Breast epithelium (tissue), 4 donors: ENCODE data around the gene SELPLG. TPM values are rescaled to one million over a fixed set of nuclear protein-coding genes. Genes with fewer than 3 reads are reported as not detected.
A peak's percentile ranks its signal among the peaks of the same experiment; 100 is the strongest.

Source experiments
- DNase-seq, 2 donors: peaks; one replicate each; pipeline ENCODE4 v3.0.0-alpha.2; 2019; ENCODE audit warnings: low spot score in 2 of 2
- H3K27ac ChIP-seq, 2 donors: fragments of 200-600 bp; sonication (generic) in 1 of 2; one replicate each; pipeline ENCODE4 v1.5.1; 2016 to 2019; ENCODE audit warnings: mild to moderate bottlenecking in 1 of 2
- H3K27me3 ChIP-seq, 2 donors: fragments of 200-600 bp; sonication (generic) in 1 of 2; one replicate each; pipeline versions ENCODE4 v1.5.1 to v1.6.0; 2017 to 2019; ENCODE audit warnings: control low read depth in 1 of 2, mild to moderate bottlenecking in 1 of 2
- H3K36me3 ChIP-seq: fragments of 200-600 bp; one replicate; pipeline ENCODE4 v1.5.1; 2019
- H3K4me1 ChIP-seq, 2 donors: fragments of 200-600 bp; sonication (generic); one replicate each; pipeline ENCODE4 v1.5.1; 2016 to 2019; ENCODE audit warnings: control low read depth in 1 of 2
- H3K4me3 ChIP-seq, 3 donors: fragments of 200-600 bp; sonication (generic); 1 replicate in 2 of 3; 2 replicates in 1 of 3; pipeline ENCODE4 v1.5.1; 2016 to 2019; ENCODE audit warnings: mild to moderate bottlenecking in 3 of 3, moderate library complexity in 2 of 3
- H3K9me3 ChIP-seq, 2 donors: fragments of 200-600 bp; sonication (generic) in 1 of 2; one replicate each; pipeline ENCODE4 v1.5.1; 2016 to 2019; ENCODE audit warnings: control low read depth in 1 of 2
- CTCF ChIP-seq, 3 donors: fragments of 450-650 bp; IDR thresholded peaks; one replicate each; pipeline ENCODE4 v1.5.1; 2016 to 2017; ENCODE audit warnings: antibody characterized with exemption in 3 of 3, mild to moderate bottlenecking in 3 of 3, moderate library complexity in 3 of 3
- POLR2A ChIP-seq: fragments of 450-650 bp; IDR thresholded peaks from one replicate; pipeline ENCODE4 v1.6.1; 2016; ENCODE audit warnings: antibody characterized with exemption, mild to moderate bottlenecking, moderate library complexity
- POLR2AphosphoS5 ChIP-seq, 3 donors: sonication (generic); formaldehyde crosslinking; IDR thresholded peaks; one replicate each; pipeline ENCODE4 v1.6.1; 2017; ENCODE audit warnings: antibody characterized with exemption in 3 of 3
- intact Hi-C: fragments of 100-400 bp; cut with DNase I; formaldehyde crosslinking; loops from one replicate; pipeline ENCODE4 v1.15.1; 2023; ENCODE audit warnings: low total_unique reads
- total RNA-seq, 3 donors: library from RNA; depleted of rRNA; stranded (reverse); fragments of >200 nt; gene quantifications; one replicate each; pipeline ENCODE4 v1.1.0, GENCODE V29; 2016

Gene SELPLG
- total RNA-seq, 3 donors from 2014 or later: 5.2 to 16.6 (median 6.7) TPM

GRCh38 chr12:108595711-108596647 is 37.7 kb downstream of the SELPLG start:
- TF ChIP-seq CTCF (IDR thresholded peaks at IDR 0.05): no peak
- no peak for TF ChIP-seq POLR2A
- no peak for TF ChIP-seq POLR2AphosphoS5 (IDR thresholded peaks at IDR 0.05)
- H3K4me1 ChIP-seq: no peaks in the 10 kb centered on the region
- no peaks in the 10 kb centered on the region for H3K27me3 ChIP-seq
- no peak for DNase-seq
- H3K27ac ChIP-seq: peak overlapping the region in 1 of 2 donors; percentile 83
- peak overlapping the region; percentile 44 to 65 (median 49) for H3K4me3 ChIP-seq
- no peaks in the 10 kb centered on the region for H3K9me3 ChIP-seq
- H3K36me3 ChIP-seq: no peaks in the 10 kb centered on the region
- intact Hi-C loops: no loop called here

- H3K4me3 ChIP-seq: peak overlapping the region in 2 of 3 donors; percentile 44 to 65
- H3K27ac ChIP-seq: peak overlapping the region in 1 of 2 donors; percentile 83
- DNase-seq: no peak
These were observed 38.6 kb downstream of the SELPLG start for GRCh38 chr12:108594960-108595710.

GRCh38 chr12:108594323-108594903 is 39.3 kb downstream of the SELPLG start:
- Histone ChIP-seq H3K27ac (peak overlapping the region in 1 of 2 donors; percentile 59), H3K36me3 (no peaks in the 10 kb centered on the region), H3K4me1 (no peaks in the 10 kb centered on the region), H3K9me3 (no peaks in the 10 kb centered on the region), H3K27me3 (no peaks in the 10 kb centered on the region), H3K4me3 (no peak overlapping the region)
- intact Hi-C loops: no loop called here
- TF ChIP-seq POLR2A (no peak), POLR2AphosphoS5 (IDR thresholded peaks at IDR 0.05) (no peak), CTCF (IDR thresholded peaks at IDR 0.05) (no peak)
- DNase-seq: no peak

More at GRCh38 chr12:108594960-108595710, 38.6 kb downstream of the SELPLG start:
- TF ChIP-seq POLR2A: no peak
- no peak for TF ChIP-seq POLR2AphosphoS5 (IDR thresholded peaks at IDR 0.05)
- intact Hi-C loops: no loop called here
- Histone ChIP-seq H3K9me3 (no peaks in the 10 kb centered on the region), H3K27me3 (no peaks in the 10 kb centered on the region), H3K36me3 (no peaks in the 10 kb centered on the region), H3K4me1 (no peaks in the 10 kb centered on the region)

- intact Hi-C loops: no loop called here
- Histone ChIP-seq H3K4me1 (no peaks in the 10 kb centered on the region), H3K27ac (no peak overlapping the region), H3K4me3 (no peak overlapping the region), H3K36me3 (no peaks in the 10 kb centered on the region), H3K9me3 (no peaks in the 10 kb centered on the region), H3K27me3 (no peaks in the 10 kb centered on the region)
- TF ChIP-seq CTCF (IDR thresholded peaks at IDR 0.05): no peak
- no peak for TF ChIP-seq POLR2AphosphoS5 (IDR thresholded peaks at IDR 0.05)
- TF ChIP-seq POLR2A: no peak
- no peak for DNase-seq
These were observed 41.4 kb downstream of the SELPLG start for GRCh38 chr12:108592033-108592909.
